Stimulated activated CD8-positive, alpha-beta memory T cell treated with anti-CD3 and anti-CD28 coated beads, Interleukin-7, amount 100 ng/mL, for 1 hour (primary cell): ENCODE data around the gene INHBA.
A peak's percentile ranks its signal among the peaks of the same experiment; 100 is the strongest.

Experiments
- DNase-seq, 2 donors: peaks; one replicate each; pipeline ENCODE4 v3.0.0-alpha.2; 2020; ENCODE audit warnings: low read depth in 2 of 2

INHBA gene

GRCh38 chr7:41711283-41712064 lies 8.6 kb upstream of the INHBA start:
- no peak for DNase-seq

- no peak for DNase-seq
Measured at GRCh38 chr7:41710838-41711237, 7.9 kb upstream of the INHBA start.

- DNase-seq: no peak
Measured at GRCh38 chr7:41709621-41710020, 6.7 kb upstream of the INHBA start.

- no peak for DNase-seq
Measured at GRCh38 chr7:41708581-41709358, 5.9 kb upstream of the INHBA start.

GRCh38 chr7:41706228-41706930 lies 3.5 kb upstream of the INHBA start:
- DNase-seq: no peak

GRCh38 chr7:41705109-41705901 lies 2.4 kb upstream of the INHBA start:
- DNase-seq: peak in 1 of 2 donors; percentile 5

- DNase-seq: no peak
Measured at GRCh38 chr7:41701068-41701941, 1.6 kb downstream of the INHBA start.

GRCh38 chr7:41700044-41700471 lies 2.8 kb downstream of the INHBA start:
- no peak for DNase-seq

GRCh38 chr7:41699516-41699915 lies 3.4 kb downstream of the INHBA start:
- no peak for DNase-seq

- no peak for DNase-seq
Measured at GRCh38 chr7:41698726-41699125, 4.2 kb downstream of the INHBA start.

- no peak for DNase-seq
Measured at GRCh38 chr7:41698114-41698513, 4.8 kb downstream of the INHBA start.

GRCh38 chr7:41696323-41696916 lies 6.5 kb downstream of the INHBA start:
- no peak for DNase-seq

GRCh38 chr7:41695661-41696322 lies 7.1 kb downstream of the INHBA start:
- no peak for DNase-seq

- DNase-seq: no peak
Measured at GRCh38 chr7:41694495-41694894, 8.4 kb downstream of the INHBA start.

GRCh38 chr7:41693150-41693997 lies 9.5 kb downstream of the INHBA start:
- no peak for DNase-seq

- no peak for DNase-seq
Measured at GRCh38 chr7:41692251-41692650, 10.6 kb downstream of the INHBA start.

- DNase-seq: no peak
Measured at GRCh38 chr7:41691286-41692190, 11.4 kb downstream of the INHBA start.

- DNase-seq: no peak
Measured at GRCh38 chr7:41689815-41690214, 13.1 kb downstream of the INHBA start.
